ENCODE measurements around the gene SORT1. TPM values are rescaled to one million over a fixed set of nuclear protein-coding genes. Genes with fewer than 3 reads are reported as not detected.

Gene SORT1
- total RNA-seq, 2 donors from 2014 or later: 225 to 231 TPM

GRCh38 chr1:109304226-109304920 is 93.3 kb downstream of the SORT1 start:
- ATAC-seq (ENCODE audit: insufficient number of reproducible peaks, low FRiP score, low read depth) (no peak), DNase-seq (ENCODE audit: low spot score) (no peak)
- H3K27ac ChIP-seq: no peak overlapping the region
- H3K36me3 ChIP-seq: no peaks in the 10 kb centered on the region
- no peaks in the 10 kb centered on the region for H3K9me3 ChIP-seq
- TF ChIP-seq, protein P1, sequence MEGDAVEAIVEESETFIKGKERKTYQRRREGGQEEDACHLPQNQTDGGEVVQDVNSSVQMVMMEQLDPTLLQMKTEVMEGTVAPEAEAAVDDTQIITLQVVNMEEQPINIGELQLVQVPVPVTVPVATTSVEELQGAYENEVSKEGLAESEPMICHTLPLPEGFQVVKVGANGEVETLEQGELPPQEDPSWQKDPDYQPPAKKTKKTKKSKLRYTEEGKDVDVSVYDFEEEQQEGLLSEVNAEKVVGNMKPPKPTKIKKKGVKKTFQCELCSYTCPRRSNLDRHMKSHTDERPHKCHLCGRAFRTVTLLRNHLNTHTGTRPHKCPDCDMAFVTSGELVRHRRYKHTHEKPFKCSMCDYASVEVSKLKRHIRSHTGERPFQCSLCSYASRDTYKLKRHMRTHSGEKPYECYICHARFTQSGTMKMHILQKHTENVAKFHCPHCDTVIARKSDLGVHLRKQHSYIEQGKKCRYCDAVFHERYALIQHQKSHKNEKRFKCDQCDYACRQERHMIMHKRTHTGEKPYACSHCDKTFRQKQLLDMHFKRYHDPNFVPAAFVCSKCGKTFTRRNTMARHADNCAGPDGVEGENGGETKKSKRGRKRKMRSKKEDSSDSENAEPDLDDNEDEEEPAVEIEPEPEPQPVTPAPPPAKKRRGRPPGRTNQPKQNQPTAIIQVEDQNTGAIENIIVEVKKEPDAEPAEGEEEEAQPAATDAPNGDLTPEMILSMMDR (IDR thresholded peaks at IDR 0.05): no peak
- H3K4me3 ChIP-seq: no peak overlapping the region
- no peaks in the 10 kb centered on the region for H3K27me3 ChIP-seq (replicated peaks; ENCODE audit: insufficient read depth)
- peaks cover 0 to 22% of the 10 kb centered on the region in 2 donors for H3K4me1 ChIP-seq (ENCODE audit: control insufficient read depth in 1 of 2, low read depth in 2 of 2)

GRCh38 chr1:109301874-109302273 is 95.8 kb downstream of the SORT1 start:
- TF ChIP-seq, protein P1 (IDR thresholded peaks at IDR 0.05): no peak
- Histone ChIP-seq H3K4me3 (no peak overlapping the region), H3K4me1 (ENCODE audit: control insufficient read depth in 1 of 2, low read depth in 2 of 2) (peaks cover 0 to 13% of the 10 kb centered on the region in 2 donors), H3K9me3 (no peaks in the 10 kb centered on the region), H3K27me3 (replicated peaks; ENCODE audit: insufficient read depth) (no peaks in the 10 kb centered on the region), H3K27ac (no peak overlapping the region), H3K36me3 (no peaks in the 10 kb centered on the region)
- DNase-seq (ENCODE audit: low spot score) (no peak), ATAC-seq (ENCODE audit: insufficient number of reproducible peaks, low FRiP score, low read depth) (no peak)

- H3K27ac ChIP-seq: no peak overlapping the region
- no peak for ATAC-seq (ENCODE audit: insufficient number of reproducible peaks, low FRiP score, low read depth)
Observed at GRCh38 chr1:109300650-109301151, 97.0 kb downstream of the SORT1 start.

GRCh38 chr1:109299558-109300343 is 98.0 kb downstream of the SORT1 start:
- TF ChIP-seq, protein P1 (IDR thresholded peaks at IDR 0.05): no peak
- H3K27ac ChIP-seq: no peak overlapping the region
- ATAC-seq (ENCODE audit: insufficient number of reproducible peaks, low FRiP score, low read depth): no peak

More at GRCh38 chr1:109300650-109301151, 97.0 kb downstream of the SORT1 start:
- H3K4me3 ChIP-seq: no peak overlapping the region
- peaks cover 0 to 12% of the 10 kb centered on the region in 2 donors for H3K4me1 ChIP-seq (ENCODE audit: control insufficient read depth in 1 of 2, low read depth in 2 of 2)
- TF ChIP-seq, protein P1 (IDR thresholded peaks at IDR 0.05): no peak
- no peaks in the 10 kb centered on the region for H3K9me3 ChIP-seq
- H3K36me3 ChIP-seq: no peaks in the 10 kb centered on the region
- DNase-seq (ENCODE audit: low spot score): no peak
- no peaks in the 10 kb centered on the region for H3K27me3 ChIP-seq (replicated peaks; ENCODE audit: insufficient read depth)

More at GRCh38 chr1:109299558-109300343, 98.0 kb downstream of the SORT1 start:
- Histone ChIP-seq H3K4me1 (ENCODE audit: control insufficient read depth in 1 of 2, low read depth in 2 of 2) (peaks cover 0 to 6% of the 10 kb centered on the region in 2 donors), H3K9me3 (no peaks in the 10 kb centered on the region), H3K36me3 (no peaks in the 10 kb centered on the region), H3K4me3 (no peak overlapping the region), H3K27me3 (replicated peaks; ENCODE audit: insufficient read depth) (no peaks in the 10 kb centered on the region)
- DNase-seq (ENCODE audit: low spot score): no peak

Data from thoracic aorta (tissue), 2 donors.